ENCODE measurements around the gene ZP1.
"Not testable (repeated sequence)": the region's sequence is repeated elsewhere in the genome, so short reads cannot be mapped to it uniquely, and the experiment has no call there.

The ZP1 gene

GRCh38 chr11:60909680-60910280 is 42.4 kb downstream of the ZP1 start:
- H3K9me3 ChIP-seq (ENCODE audit: control insufficient read depth in 5 of 5, low read length in 5 of 5); H3K27ac ChIP-seq (ENCODE audit: low read depth, low read length); H3K36me3 ChIP-seq (ENCODE audit: control insufficient read depth in 5 of 5, insufficient read depth in 5 of 5, low read length in 5 of 5); H3K9ac ChIP-seq (ENCODE audit: low read length in 5 of 5); H3K4me3 ChIP-seq (ENCODE audit: low read depth in 1 of 5, low read length in 5 of 5); H3K27me3 ChIP-seq (ENCODE audit: control insufficient read depth in 5 of 5, insufficient read depth in 4 of 5, low read length in 5 of 5): not testable (repeated sequence)
- H3K4me1 ChIP-seq (ENCODE audit: control insufficient read depth in 5 of 5, insufficient read depth in 5 of 5, low read length in 5 of 5): peaks cover 24 to 65% (median 49%) of the 10 kb centered on the region in 5 donors

DNA sequence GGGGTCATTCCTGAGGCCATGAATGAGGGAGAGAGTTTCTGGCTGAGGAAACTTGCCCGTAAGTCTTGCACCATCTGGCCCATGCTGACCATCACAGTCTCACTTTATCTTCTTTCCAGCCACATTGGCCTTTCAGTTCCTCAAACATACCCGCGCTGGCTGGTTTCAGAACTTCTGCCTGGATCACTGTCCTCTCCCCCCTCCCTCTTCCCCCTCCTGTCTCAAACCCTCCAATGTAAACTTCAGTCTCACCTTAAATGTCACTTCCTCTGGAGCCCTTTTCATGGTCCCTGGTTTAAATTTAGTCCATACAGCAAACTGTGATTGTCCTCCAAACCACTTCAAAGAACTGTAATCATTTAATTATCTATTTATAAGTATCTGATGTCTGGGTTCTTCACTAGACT is 42.9 kb downstream of the ZP1 start:
- Histone ChIP-seq H3K9me3 (ENCODE audit: control insufficient read depth in 5 of 5, low read length in 5 of 5) (no peaks in the 10 kb centered on the region), H3K27ac (ENCODE audit: low read depth, low read length) (no peak overlapping the region), H3K27me3 (ENCODE audit: control insufficient read depth in 5 of 5, insufficient read depth in 4 of 5, low read length in 5 of 5) (peaks cover 0 to 4% (median 0%) of the 10 kb centered on the region in 5 donors), H3K4me1 (ENCODE audit: control insufficient read depth in 5 of 5, insufficient read depth in 5 of 5, low read length in 5 of 5) (peaks cover 22 to 65% (median 49%) of the 10 kb centered on the region in 5 donors), H3K36me3 (ENCODE audit: control insufficient read depth in 5 of 5, insufficient read depth in 5 of 5, low read length in 5 of 5) (no peaks in the 10 kb centered on the region), H3K4me3 (ENCODE audit: low read depth in 1 of 5, low read length in 5 of 5) (no peak overlapping the region), H3K9ac (ENCODE audit: low read length in 5 of 5) (no peak overlapping the region)

DNA sequence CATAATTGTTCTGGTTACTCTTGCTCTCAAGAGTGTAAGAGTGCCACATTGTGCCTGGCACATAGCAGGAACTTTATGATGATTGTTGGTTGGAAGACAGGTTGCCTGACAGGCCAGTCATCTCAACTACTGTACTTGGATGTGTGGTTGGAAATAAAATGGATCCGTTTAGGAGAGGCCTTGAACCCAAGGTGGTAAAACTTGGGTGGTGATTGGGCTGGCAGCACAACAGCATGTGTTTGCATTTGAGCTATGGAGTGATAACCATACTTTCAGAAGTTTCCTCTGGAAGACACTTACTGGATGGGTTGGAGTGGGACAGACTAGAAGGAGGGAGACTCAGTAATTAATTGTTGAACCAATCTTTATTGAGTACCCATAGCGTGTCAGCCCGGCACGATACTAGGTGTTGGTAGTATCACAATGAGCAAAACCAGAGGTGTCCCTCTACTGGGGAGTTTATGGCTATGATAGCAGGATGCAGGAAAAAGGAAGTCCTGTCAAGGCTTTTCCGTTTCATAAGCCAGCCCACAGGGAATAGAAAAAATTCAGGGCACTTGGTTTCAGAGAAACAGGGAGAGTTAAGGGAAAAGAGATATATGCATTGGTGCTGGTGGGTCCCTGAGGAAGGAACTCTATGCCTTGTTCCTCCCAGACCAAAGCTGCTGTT is 43.5 kb downstream of the ZP1 start:
- H3K27ac ChIP-seq (ENCODE audit: low read depth, low read length): peak overlapping the region; percentile 23
- peaks cover 20 to 65% (median 49%) of the 10 kb centered on the region in 5 donors for H3K4me1 ChIP-seq (ENCODE audit: control insufficient read depth in 5 of 5, insufficient read depth in 5 of 5, low read length in 5 of 5)
- H3K36me3 ChIP-seq (ENCODE audit: control insufficient read depth in 5 of 5, insufficient read depth in 5 of 5, low read length in 5 of 5): no peaks in the 10 kb centered on the region

DNA sequence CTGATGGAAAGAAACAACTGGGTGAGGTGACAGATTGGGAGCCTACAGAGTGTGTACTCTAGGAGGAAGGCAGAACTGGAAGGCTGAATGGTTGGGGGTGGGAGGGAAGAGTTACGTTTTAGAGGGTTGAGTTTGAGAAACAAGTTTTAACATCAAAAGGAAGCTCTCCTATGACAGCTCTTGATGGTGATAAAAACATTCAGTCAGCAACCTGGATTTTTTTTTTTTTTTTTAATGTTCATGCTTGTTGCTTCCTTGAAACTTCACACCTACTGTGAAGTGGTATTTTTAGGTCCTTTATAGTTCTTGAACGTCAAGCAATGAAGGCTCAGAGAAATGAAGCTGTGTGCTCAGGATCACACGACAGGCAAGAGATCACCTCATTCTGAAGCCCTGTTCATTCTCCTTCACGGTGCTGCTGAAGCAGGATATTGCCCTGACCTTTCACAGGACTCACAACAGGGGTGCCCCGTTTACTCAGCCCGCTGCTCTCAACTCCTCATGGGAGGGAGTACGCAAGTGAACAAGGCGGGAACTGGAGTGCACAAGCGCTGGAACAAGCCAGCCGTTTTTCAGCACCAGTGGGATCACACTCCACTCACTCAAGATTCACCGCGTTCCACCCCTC is 45.0 kb downstream of the ZP1 start:
- H3K4me3 ChIP-seq (ENCODE audit: low read depth in 1 of 5, low read length in 5 of 5): no peak overlapping the region
- H3K9ac ChIP-seq (ENCODE audit: low read length in 5 of 5): peak overlapping the region in 1 of 5 donors; percentile 83
- no peaks in the 10 kb centered on the region for H3K36me3 ChIP-seq (ENCODE audit: control insufficient read depth in 5 of 5, insufficient read depth in 5 of 5, low read length in 5 of 5)
- no peak overlapping the region for H3K27ac ChIP-seq (ENCODE audit: low read depth, low read length)
- H3K27me3 ChIP-seq (ENCODE audit: control insufficient read depth in 5 of 5, insufficient read depth in 4 of 5, low read length in 5 of 5): no peaks in the 10 kb centered on the region
- peaks cover 18 to 65% (median 56%) of the 10 kb centered on the region in 5 donors for H3K4me1 ChIP-seq (ENCODE audit: control insufficient read depth in 5 of 5, insufficient read depth in 5 of 5, low read length in 5 of 5)
- H3K9me3 ChIP-seq (ENCODE audit: control insufficient read depth in 5 of 5, low read length in 5 of 5): no peaks in the 10 kb centered on the region

More for the DNA sequence above, 43.5 kb downstream of the ZP1 start:
- Histone ChIP-seq H3K9ac (ENCODE audit: low read length in 5 of 5) (no peak overlapping the region), H3K4me3 (ENCODE audit: low read depth in 1 of 5, low read length in 5 of 5) (peak overlapping the region in 1 of 5 donors; percentile 36), H3K27me3 (ENCODE audit: control insufficient read depth in 5 of 5, insufficient read depth in 4 of 5, low read length in 5 of 5) (peaks cover 0 to 4% (median 0%) of the 10 kb centered on the region in 5 donors), H3K9me3 (ENCODE audit: control insufficient read depth in 5 of 5, low read length in 5 of 5) (no peaks in the 10 kb centered on the region)

- no peaks in the 10 kb centered on the region for H3K27me3 ChIP-seq (ENCODE audit: control insufficient read depth in 5 of 5, insufficient read depth in 4 of 5, low read length in 5 of 5)
- no peaks in the 10 kb centered on the region for H3K9me3 ChIP-seq (ENCODE audit: control insufficient read depth in 5 of 5, low read length in 5 of 5)
- H3K36me3 ChIP-seq (ENCODE audit: control insufficient read depth in 5 of 5, insufficient read depth in 5 of 5, low read length in 5 of 5): no peaks in the 10 kb centered on the region
- H3K9ac ChIP-seq (ENCODE audit: low read length in 5 of 5): peak overlapping the region; percentile 79 to 96 (median 94)
- H3K4me1 ChIP-seq (ENCODE audit: control insufficient read depth in 5 of 5, insufficient read depth in 5 of 5, low read length in 5 of 5): peaks cover 18 to 65% (median 56%) of the 10 kb centered on the region in 5 donors
- peak overlapping the region; percentile 94 for H3K27ac ChIP-seq (ENCODE audit: low read depth, low read length)
- peak overlapping the region; percentile 76 to 93 (median 88) for H3K4me3 ChIP-seq (ENCODE audit: low read depth in 1 of 5, low read length in 5 of 5)
Observed at GRCh38 chr11:60912851-60913528, 45.6 kb downstream of the ZP1 start.

DNA sequence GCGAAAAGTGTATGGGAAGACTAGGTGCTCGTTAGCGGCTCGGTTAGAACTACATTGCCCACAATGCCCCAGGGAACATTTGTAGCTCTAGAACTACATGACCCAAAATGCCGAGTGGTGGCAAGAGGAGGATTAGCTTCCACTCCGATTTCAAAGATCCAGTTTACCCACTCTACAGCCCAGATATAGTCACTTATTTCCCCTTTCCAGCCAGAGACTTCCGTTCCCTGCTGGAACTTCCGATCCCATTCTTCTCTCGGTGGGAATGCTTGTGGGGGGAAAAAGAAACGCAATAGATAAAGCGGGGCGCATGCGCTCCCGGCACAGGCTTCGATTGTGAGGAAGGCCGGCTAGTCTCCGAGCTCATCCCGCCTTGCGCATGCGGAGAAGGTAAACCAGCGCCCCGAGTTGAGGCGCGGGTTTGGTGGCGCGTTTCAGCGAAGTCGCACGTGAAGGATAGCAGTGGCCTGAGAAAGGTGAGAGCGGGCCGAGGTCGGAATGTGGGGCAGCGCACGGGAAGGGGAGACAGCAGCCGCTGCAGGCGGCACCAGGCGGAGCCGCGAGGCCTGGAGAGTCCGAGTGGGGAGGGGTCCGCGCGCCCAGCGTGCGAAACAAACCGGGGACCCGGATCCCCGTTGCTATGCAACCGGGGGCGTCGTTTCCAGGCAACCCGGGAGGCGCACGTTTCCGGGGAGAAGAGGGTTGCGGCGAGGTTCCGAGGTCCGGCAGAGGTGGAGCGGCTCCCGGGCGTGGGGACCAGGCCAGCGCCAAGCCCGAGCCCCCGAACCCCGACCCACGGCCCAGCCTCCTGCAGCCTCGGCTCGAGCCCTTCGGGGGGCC is 46.7 kb downstream of the ZP1 start, which contains the start of gene TMEM109:
Gene TMEM109 (plus strand): TSS at position 366 of the 840 bp plus-strand sequence. CDS start 5,536 bp downstream, outside the sequence.
- Histone ChIP-seq H3K27ac (ENCODE audit: low read depth, low read length) (peak within 1 kb of the TSS; percentile 94), H3K27me3 (ENCODE audit: control insufficient read depth in 5 of 5, insufficient read depth in 4 of 5, low read length in 5 of 5) (no peaks in the 10 kb centered on the region), H3K36me3 (ENCODE audit: control insufficient read depth in 5 of 5, insufficient read depth in 5 of 5, low read length in 5 of 5) (no peaks in the 10 kb centered on the region), H3K9ac (ENCODE audit: low read length in 5 of 5) (peak within 1 kb of the TSS; percentile 79 to 96 (median 94)), H3K4me3 (ENCODE audit: low read depth in 1 of 5, low read length in 5 of 5) (peak within 1 kb of the TSS; percentile 76 to 93 (median 88)), H3K4me1 (ENCODE audit: control insufficient read depth in 5 of 5, insufficient read depth in 5 of 5, low read length in 5 of 5) (peaks cover 18 to 68% (median 60%) of the 10 kb centered on the region in 5 donors), H3K9me3 (ENCODE audit: control insufficient read depth in 5 of 5, low read length in 5 of 5) (no peaks in the 10 kb centered on the region)

DNA sequence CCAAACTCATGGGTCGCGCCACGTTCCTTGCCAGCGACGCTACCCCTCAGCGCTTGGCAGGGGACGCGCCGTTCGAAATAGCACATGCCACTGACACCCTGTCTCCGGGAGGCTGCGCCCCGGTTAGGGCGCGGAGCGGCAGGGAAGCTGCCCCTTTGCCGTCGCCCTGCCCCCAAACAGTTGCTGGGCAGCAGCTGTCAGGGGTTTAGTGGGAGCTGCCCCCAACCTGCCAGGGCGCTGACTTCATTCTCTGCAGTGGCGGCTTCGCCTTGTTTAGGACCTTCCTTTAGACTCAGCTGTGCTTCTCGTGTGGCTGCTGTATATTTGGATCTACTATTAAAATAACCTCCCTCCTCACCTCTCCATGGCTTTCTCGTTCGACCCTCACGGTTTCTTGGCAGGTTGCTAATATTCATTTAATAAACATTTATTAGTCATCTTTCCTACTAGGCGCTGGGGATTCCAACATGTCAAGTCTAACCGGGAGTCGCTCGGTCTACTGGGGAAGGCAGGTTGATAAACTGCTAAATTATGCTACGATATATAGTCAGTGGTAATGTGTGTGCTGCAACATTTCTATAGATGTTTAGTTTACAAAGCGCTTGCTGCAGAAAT is 47.4 kb downstream of the ZP1 start:
- no peaks in the 10 kb centered on the region for H3K9me3 ChIP-seq (ENCODE audit: control insufficient read depth in 5 of 5, low read length in 5 of 5)
- no peaks in the 10 kb centered on the region for H3K27me3 ChIP-seq (ENCODE audit: control insufficient read depth in 5 of 5, insufficient read depth in 4 of 5, low read length in 5 of 5)
- peak overlapping the region; percentile 79 to 96 (median 94) for H3K9ac ChIP-seq (ENCODE audit: low read length in 5 of 5)
- peaks cover 0 to 3% (median 2%) of the 10 kb centered on the region in 5 donors for H3K36me3 ChIP-seq (ENCODE audit: control insufficient read depth in 5 of 5, insufficient read depth in 5 of 5, low read length in 5 of 5)
- H3K4me1 ChIP-seq (ENCODE audit: control insufficient read depth in 5 of 5, insufficient read depth in 5 of 5, low read length in 5 of 5): peaks cover 18 to 75% (median 66%) of the 10 kb centered on the region in 5 donors
- peak overlapping the region; percentile 76 to 92 (median 81) for H3K4me3 ChIP-seq (ENCODE audit: low read depth in 1 of 5, low read length in 5 of 5)
- H3K27ac ChIP-seq (ENCODE audit: low read depth, low read length): peak overlapping the region; percentile 94

GRCh38 chr11:60915248-60915914 is 48.0 kb downstream of the ZP1 start:
- Histone ChIP-seq H3K4me3 (ENCODE audit: low read depth in 1 of 5, low read length in 5 of 5) (peak overlapping the region; percentile 76 to 92 (median 81)), H3K4me1 (ENCODE audit: control insufficient read depth in 5 of 5, insufficient read depth in 5 of 5, low read length in 5 of 5) (peaks cover 18 to 76% (median 69%) of the 10 kb centered on the region in 5 donors)

More at GRCh38 chr11:60915248-60915914, 48.0 kb downstream of the ZP1 start:
- no peaks in the 10 kb centered on the region for H3K27me3 ChIP-seq (ENCODE audit: control insufficient read depth in 5 of 5, insufficient read depth in 4 of 5, low read length in 5 of 5)
- H3K9me3 ChIP-seq (ENCODE audit: control insufficient read depth in 5 of 5, low read length in 5 of 5): no peaks in the 10 kb centered on the region
- H3K9ac ChIP-seq (ENCODE audit: low read length in 5 of 5): peak overlapping the region in 4 of 5 donors; percentile 79 to 96 (median 89)
- H3K36me3 ChIP-seq (ENCODE audit: control insufficient read depth in 5 of 5, insufficient read depth in 5 of 5, low read length in 5 of 5): peaks cover 0 to 9% (median 8%) of the 10 kb centered on the region in 5 donors
- H3K27ac ChIP-seq (ENCODE audit: low read depth, low read length): no peak overlapping the region
